Smooth muscle cell (in vitro differentiated cells): ENCODE data around the gene GRK5. TPM values are rescaled to one million over a fixed set of nuclear protein-coding genes. Genes with fewer than 3 reads are reported as not detected.

Experiments used
- DNase-seq: peaks from one replicate; lab custom pipeline; 2025; ENCODE audit not compliant: unreplicated experiment; lab: John Stamatoyannopoulos, UW
- H2AFZ ChIP-seq: fragments of 200-600 bp; sonication (generic); 2 replicates; pipeline ENCODE4 v1.6.0; 2016; ENCODE audit warnings: antibody characterized with exemption, low read depth, mild to moderate bottlenecking
- H3F3A ChIP-seq: fragments of 200-600 bp; sonication (generic); 2 replicates; pipeline ENCODE4 v1.6.0; 2017; ENCODE audit warnings: antibody characterized with exemption, low read depth
- H3K27ac ChIP-seq: fragments of 200-600 bp; sonication (generic); 2 replicates; pipeline ENCODE4 v1.5.1; 2016; ENCODE audit warnings: low read depth, mild to moderate bottlenecking
- H3K27me3 ChIP-seq: fragments of 200-600 bp; sonication (generic); 2 replicates; pipeline ENCODE4 v1.6.1; 2016; ENCODE audit warnings: low read depth, mild to moderate bottlenecking
- H3K36me3 ChIP-seq: fragments of 200-600 bp; sonication (generic); 2 replicates; pipeline ENCODE4 v1.5.1; 2016; ENCODE audit warnings: low read depth
- H3K4me1 ChIP-seq: fragments of 200-600 bp; sonication (generic); 2 replicates; pipeline ENCODE4 v1.5.1; 2016; ENCODE audit warnings: low read depth
- H3K4me2 ChIP-seq: fragments of 200-600 bp; sonication (generic); 2 replicates; pipeline ENCODE4 v1.6.0; 2016; ENCODE audit warnings: mild to moderate bottlenecking
- H3K4me3 ChIP-seq: fragments of 200-600 bp; sonication (generic); 2 replicates; pipeline ENCODE4 v1.5.1; 2016; ENCODE audit warnings: mild to moderate bottlenecking
- H3K79me2 ChIP-seq: fragments of 200-600 bp; sonication (generic); 2 replicates; pipeline ENCODE4 v1.6.0; 2016; ENCODE audit warnings: low read depth, mild to moderate bottlenecking
- H3K9ac ChIP-seq: fragments of 200-600 bp; sonication (generic); 2 replicates; pipeline ENCODE4 v1.6.0; 2016; ENCODE audit warnings: low read depth
- H3K9me3 ChIP-seq: fragments of 200-600 bp; sonication (generic); replicated peaks from 2 replicates; pipeline ENCODE4 v1.5.1; 2016; ENCODE audit warnings: low read depth
- H4K20me1 ChIP-seq: fragments of 200-600 bp; sonication (generic); 2 replicates; pipeline ENCODE4 v1.6.0; 2016; ENCODE audit warnings: low read depth
- WGBS: methylation state at CpG from one replicate; pipeline ENCODE4 v1.1.7; 2016; ENCODE audit warnings: low lambda C conversion rate; 5-methylcytosine and 5-hydroxymethylcytosine counted together
- polyA plus RNA-seq: library from polyadenylated mRNA; unstranded; fragments of >200 nt; fragmentation: Nextera tagmentation; extraction: Ambion mirVana; gene quantifications from 2 replicates; pipeline ENCODE4 v1.2.1, GENCODE V29; 2016
- total RNA-seq: library from RNA; depleted of rRNA; stranded (reverse); fragments of >200 nt; gene quantifications from 2 replicates; pipeline ENCODE4 v1.2.3, GENCODE V29; 2014
- TF ChIP-seq, protein P1 (sequence below): fragments of 200-600 bp; sonication (generic); IDR thresholded peaks from 2 replicates; pipeline ENCODE4 v1.5.1; 2017; ENCODE audit warnings: borderline replicate concordance, mild to moderate bottlenecking, antibody characterized with exemption; ENCODE audit not compliant: insufficient read depth, poor library complexity, severe bottlenecking

The GRK5 gene
- total and polyA plus RNA-seq, 2 experiments from 2014 or later = 4.4 to 5.2 TPM

GRCh38 chr10:119483839-119484238, 276.5 kb downstream of the GRK5 start:
- H3K27ac ChIP-seq = no peak overlapping the region
- no peak overlapping the region for H3K4me2 ChIP-seq
- H3K9ac ChIP-seq = no peak overlapping the region
- H3K27me3 ChIP-seq = no peaks in the 10 kb centered on the region
- no peaks in the 10 kb centered on the region for H3K9me3 ChIP-seq
- no peaks in the 10 kb centered on the region for H3K36me3 ChIP-seq
- DNase-seq = no peak
- H3F3A ChIP-seq = no peaks in the 10 kb centered on the region
- H3K79me2 ChIP-seq = no peaks in the 10 kb centered on the region
- H3K4me1 ChIP-seq = peaks cover 7% of the 10 kb centered on the region
- WGBS = 95% methylated on average over 9 of the region's 9 CpGs
- no peaks in the 10 kb centered on the region for H4K20me1 ChIP-seq
- TF ChIP-seq, protein P1, sequence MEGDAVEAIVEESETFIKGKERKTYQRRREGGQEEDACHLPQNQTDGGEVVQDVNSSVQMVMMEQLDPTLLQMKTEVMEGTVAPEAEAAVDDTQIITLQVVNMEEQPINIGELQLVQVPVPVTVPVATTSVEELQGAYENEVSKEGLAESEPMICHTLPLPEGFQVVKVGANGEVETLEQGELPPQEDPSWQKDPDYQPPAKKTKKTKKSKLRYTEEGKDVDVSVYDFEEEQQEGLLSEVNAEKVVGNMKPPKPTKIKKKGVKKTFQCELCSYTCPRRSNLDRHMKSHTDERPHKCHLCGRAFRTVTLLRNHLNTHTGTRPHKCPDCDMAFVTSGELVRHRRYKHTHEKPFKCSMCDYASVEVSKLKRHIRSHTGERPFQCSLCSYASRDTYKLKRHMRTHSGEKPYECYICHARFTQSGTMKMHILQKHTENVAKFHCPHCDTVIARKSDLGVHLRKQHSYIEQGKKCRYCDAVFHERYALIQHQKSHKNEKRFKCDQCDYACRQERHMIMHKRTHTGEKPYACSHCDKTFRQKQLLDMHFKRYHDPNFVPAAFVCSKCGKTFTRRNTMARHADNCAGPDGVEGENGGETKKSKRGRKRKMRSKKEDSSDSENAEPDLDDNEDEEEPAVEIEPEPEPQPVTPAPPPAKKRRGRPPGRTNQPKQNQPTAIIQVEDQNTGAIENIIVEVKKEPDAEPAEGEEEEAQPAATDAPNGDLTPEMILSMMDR = no peak
- H2AFZ ChIP-seq = no peak overlapping the region
- H3K4me3 ChIP-seq = no peak overlapping the region

DNA sequence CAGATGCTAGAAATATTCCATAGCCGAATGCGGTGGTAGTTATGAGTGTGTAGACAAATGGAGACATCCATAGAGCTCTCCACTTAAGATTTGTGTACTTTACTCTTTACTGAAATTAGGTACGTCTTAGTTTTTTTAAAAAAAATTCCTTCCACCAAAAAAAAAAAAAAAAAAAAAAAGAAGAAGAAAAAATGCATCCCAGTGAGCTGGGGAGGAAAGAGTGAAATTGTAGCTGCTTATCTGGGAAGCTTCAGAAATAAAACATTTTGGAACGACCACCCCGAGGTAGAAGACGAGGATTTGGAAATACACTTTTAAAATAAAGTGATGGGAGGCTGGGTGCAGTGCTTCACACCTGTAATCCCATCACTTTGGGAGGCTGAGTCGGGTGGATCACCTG, 281.3 kb downstream of the GRK5 start:
- DNase-seq = no peak
- peaks cover 6% of the 10 kb centered on the region for H3F3A ChIP-seq
- H3K36me3 ChIP-seq = no peaks in the 10 kb centered on the region
- TF ChIP-seq, protein P1 = no peak
- H2AFZ ChIP-seq = no peak overlapping the region
- no peaks in the 10 kb centered on the region for H3K4me1 ChIP-seq
- WGBS = 93% methylated on average over 7 of the region's 7 CpGs
- no peak overlapping the region for H3K27ac ChIP-seq
- H3K4me3 ChIP-seq = no peak overlapping the region
- no peak overlapping the region for H3K9ac ChIP-seq
- H3K27me3 ChIP-seq = no peaks in the 10 kb centered on the region
- H3K9me3 ChIP-seq = no peaks in the 10 kb centered on the region
- no peak overlapping the region for H3K4me2 ChIP-seq
- no peaks in the 10 kb centered on the region for H3K79me2 ChIP-seq
- no peaks in the 10 kb centered on the region for H4K20me1 ChIP-seq

DNA sequence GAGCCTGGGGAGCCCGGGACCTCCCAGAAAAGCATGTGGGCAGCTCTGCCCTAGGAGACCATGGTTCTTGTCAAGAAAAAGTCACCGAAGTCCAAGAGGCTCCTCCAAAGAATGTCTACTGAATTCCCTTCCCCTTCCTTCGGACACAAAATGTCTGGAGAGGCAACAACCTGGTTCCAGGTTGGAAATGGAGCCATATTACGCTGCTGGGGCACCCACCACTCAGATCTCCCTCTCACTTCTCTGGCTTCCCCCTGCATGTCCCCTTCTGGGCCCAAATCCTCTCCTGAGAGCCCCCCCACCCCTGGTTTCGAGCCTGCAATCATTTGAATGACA, 282.6 kb downstream of the GRK5 start:
- Histone ChIP-seq H3K4me2 (peak overlapping the region; percentile 88), H4K20me1 (no peaks in the 10 kb centered on the region), H3F3A (peaks cover 18% of the 10 kb centered on the region), H2AFZ (no peak overlapping the region), H3K36me3 (no peaks in the 10 kb centered on the region), H3K9ac (no peak overlapping the region), H3K27me3 (no peaks in the 10 kb centered on the region), H3K79me2 (no peaks in the 10 kb centered on the region), H3K4me3 (no peak overlapping the region), H3K27ac (no peak overlapping the region), H3K4me1 (no peaks in the 10 kb centered on the region), H3K9me3 (no peaks in the 10 kb centered on the region)
- 82% methylated on average over 5 of the region's 5 CpGs for WGBS
- TF ChIP-seq, protein P1 = no peak
- DNase-seq = no peak

DNA sequence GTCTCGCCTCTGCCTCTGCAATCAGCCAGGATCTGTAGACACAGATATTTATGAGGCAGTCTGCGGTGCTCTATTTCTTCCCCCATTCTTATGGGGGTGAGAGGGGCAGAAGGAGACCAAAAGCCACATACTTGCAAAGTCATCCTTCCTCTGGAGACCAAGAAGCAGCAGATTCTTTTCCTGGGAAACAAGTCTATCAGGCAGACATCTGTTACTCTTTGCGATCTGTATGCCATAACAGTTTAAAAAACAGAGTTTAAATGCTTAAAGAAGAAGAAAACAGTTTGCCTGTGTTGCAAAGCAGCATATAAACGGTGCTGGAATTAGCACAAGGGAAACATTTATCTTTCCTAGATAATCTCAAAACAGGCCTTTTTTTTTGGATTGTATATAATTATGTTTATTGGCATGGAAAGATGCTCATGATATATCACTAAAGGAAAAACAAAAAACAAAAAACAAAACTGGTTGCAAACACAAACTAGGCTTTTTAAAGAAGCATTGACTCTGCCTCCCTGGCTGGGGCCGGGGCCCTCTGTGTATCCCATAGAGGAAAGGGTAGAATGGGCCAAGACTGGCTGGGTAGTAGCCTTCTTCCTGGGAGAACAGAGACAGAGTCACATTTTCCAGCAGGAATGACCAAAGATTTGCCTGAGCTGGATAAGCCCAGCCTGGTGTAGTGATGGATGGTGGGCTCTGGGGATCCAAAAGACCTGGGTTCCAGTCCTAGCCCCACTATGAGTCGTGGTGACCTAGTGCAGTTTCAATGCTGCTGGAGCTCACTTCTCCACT, 284.8 kb downstream of the GRK5 start:
- peaks cover 18% of the 10 kb centered on the region for H3F3A ChIP-seq
- TF ChIP-seq, protein P1 = no peak
- no peak overlapping the region for H3K9ac ChIP-seq
- DNase-seq = no peak
- 49% methylated on average over 6 of the region's 6 CpGs for WGBS
- peak overlapping the region; percentile 47 for H3K27ac ChIP-seq
- no peaks in the 10 kb centered on the region for H3K9me3 ChIP-seq
- H4K20me1 ChIP-seq = no peaks in the 10 kb centered on the region
- H3K4me2 ChIP-seq = no peak overlapping the region
- peaks cover 4% of the 10 kb centered on the region for H3K4me1 ChIP-seq
- H3K36me3 ChIP-seq = no peaks in the 10 kb centered on the region
- no peak overlapping the region for H3K4me3 ChIP-seq
- no peaks in the 10 kb centered on the region for H3K79me2 ChIP-seq
- no peaks in the 10 kb centered on the region for H3K27me3 ChIP-seq
- H2AFZ ChIP-seq = no peak overlapping the region
